Vagina (tissue), 2 donors: ENCODE measurements around the gene ZNF12.

Experiments used
- POLR2A ChIP-seq, 2 donors: fragments of 450-650 bp; IDR thresholded peaks; one replicate each; pipeline ENCODE4 v1.6.1; 2017; ENCODE audit warnings: antibody characterized with exemption in 2 of 2, mild to moderate bottlenecking in 2 of 2, moderate library complexity in 2 of 2
- TF ChIP-seq, protein P1 (sequence below), 3 experiments: fragments of 450-650 bp in 2 of 3; fragments of 200-600 bp in 1 of 3; sonication (generic) in 1 of 3; IDR thresholded peaks; one replicate each; pipeline ENCODE4 v1.5.1; 2017 to 2019; ENCODE audit warnings: antibody characterized with exemption in 3 of 3, mild to moderate bottlenecking in 2 of 3, moderate library complexity in 2 of 3

DNA sequence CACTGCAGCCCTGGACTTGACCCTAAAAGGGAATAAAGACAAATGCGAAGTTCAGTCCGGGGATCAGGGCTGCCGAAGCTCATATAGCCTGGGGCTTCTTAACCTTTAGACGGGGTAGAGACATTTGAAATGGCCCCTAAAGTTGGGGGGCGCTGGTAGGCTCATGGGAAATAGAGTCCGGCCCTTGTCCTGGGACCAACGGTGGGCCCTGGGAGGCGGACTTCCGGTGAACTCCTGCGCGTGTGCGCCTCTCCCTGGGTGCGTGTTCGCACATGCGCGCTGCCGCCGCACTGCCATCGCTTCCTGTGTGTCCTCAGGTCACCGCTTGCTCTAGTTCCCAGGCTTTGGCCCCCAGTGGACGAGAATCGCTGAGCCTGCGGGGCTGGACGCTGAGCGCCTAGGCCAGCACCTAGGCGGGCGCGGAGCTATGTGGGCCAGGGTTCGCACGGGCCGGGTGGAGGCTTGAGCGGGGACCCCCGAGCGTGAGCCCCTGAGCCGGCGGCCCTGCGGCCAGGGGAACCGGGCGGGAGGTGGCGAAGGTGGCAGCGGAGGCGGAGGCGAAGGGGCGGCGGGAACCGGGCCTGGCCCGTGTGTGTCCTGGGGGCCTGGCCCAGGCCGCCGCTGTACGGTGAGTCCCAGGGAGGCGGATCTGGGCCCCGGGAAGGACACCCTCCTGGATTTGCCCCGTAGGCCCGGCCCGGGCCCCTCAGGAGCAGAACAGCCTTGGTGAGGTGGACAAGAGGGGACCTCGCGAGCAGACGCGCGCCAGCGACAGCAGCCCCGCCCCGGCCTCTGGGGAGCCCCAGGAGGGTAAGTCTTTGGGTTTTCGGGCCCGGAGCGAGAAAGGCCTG, 23.0 kb upstream of the ZNF12 start:
- TF ChIP-seq, protein P1, sequence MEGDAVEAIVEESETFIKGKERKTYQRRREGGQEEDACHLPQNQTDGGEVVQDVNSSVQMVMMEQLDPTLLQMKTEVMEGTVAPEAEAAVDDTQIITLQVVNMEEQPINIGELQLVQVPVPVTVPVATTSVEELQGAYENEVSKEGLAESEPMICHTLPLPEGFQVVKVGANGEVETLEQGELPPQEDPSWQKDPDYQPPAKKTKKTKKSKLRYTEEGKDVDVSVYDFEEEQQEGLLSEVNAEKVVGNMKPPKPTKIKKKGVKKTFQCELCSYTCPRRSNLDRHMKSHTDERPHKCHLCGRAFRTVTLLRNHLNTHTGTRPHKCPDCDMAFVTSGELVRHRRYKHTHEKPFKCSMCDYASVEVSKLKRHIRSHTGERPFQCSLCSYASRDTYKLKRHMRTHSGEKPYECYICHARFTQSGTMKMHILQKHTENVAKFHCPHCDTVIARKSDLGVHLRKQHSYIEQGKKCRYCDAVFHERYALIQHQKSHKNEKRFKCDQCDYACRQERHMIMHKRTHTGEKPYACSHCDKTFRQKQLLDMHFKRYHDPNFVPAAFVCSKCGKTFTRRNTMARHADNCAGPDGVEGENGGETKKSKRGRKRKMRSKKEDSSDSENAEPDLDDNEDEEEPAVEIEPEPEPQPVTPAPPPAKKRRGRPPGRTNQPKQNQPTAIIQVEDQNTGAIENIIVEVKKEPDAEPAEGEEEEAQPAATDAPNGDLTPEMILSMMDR (IDR thresholded peaks at IDR 0.05): no peak
- TF ChIP-seq POLR2A (IDR thresholded peaks at IDR 0.05): peak in 1 of 2 donors; percentile 6
